Fibroblast of lung (primary cell): Measurements from ENCODE around the gene EXOC1L. TPM values are rescaled to one million over a fixed set of nuclear protein-coding genes. Genes with fewer than 3 reads are reported as not detected.
A peak's percentile ranks its signal among the peaks of the same experiment; 100 is the strongest.

ENCODE experiments used
- DNase-seq, 2 donors: peaks; one replicate each; pipeline versions ENCODE4 v3.0.0 to v3.0.0-alpha.2; 2010; ENCODE audit warnings: low read depth in 2 of 2
- H2AFZ ChIP-seq: 2 replicates; pipeline ENCODE4 v1.5.1; 2012; ENCODE audit warnings: low read length, control low read depth, inconsistent platforms
- H3K27ac ChIP-seq: 2 replicates; pipeline ENCODE4 v1.5.1; 2011; ENCODE audit warnings: low read length, control low read depth; ENCODE audit not compliant: insufficient read depth
- H3K27me3 ChIP-seq: 2 replicates; pipeline ENCODE4 v1.5.1; 2011; ENCODE audit warnings: mild to moderate bottlenecking, low read length; ENCODE audit not compliant: control insufficient read depth, insufficient read depth
- H3K36me3 ChIP-seq: 2 replicates; pipeline ENCODE4 v1.5.1; 2011; ENCODE audit warnings: low read length; ENCODE audit not compliant: control insufficient read depth, insufficient read depth
- H3K4me1 ChIP-seq: 2 replicates; pipeline ENCODE4 v1.5.1; 2011; ENCODE audit warnings: low read length; ENCODE audit not compliant: control insufficient read depth, insufficient read depth; ENCODE audit errors: extremely low read depth
- H3K4me2 ChIP-seq: 2 replicates; pipeline ENCODE4 v1.5.1; 2011; ENCODE audit warnings: low read length, control low read depth; ENCODE audit not compliant: insufficient read depth; ENCODE audit errors: extremely low read depth
- H3K4me3 ChIP-seq, 4 experiments: fragments of 200-600 bp in 1 of 4; sonication (generic) in 1 of 4; replicated peaks in 1 of 4; 2 replicates each; pipeline ENCODE4 v1.5.1; 2011 to 2016; ENCODE audit warnings: low read length in 4 of 4, low read depth in 3 of 4, mild to moderate bottlenecking in 3 of 4, control low read depth in 2 of 4, inconsistent platforms in 1 of 4, mixed read lengths in 1 of 4; ENCODE audit not compliant: insufficient read depth in 1 of 4; ENCODE audit errors: control extremely low read depth in 1 of 4
- H3K79me2 ChIP-seq: 2 replicates; pipeline ENCODE4 v1.5.1; 2012; ENCODE audit warnings: mild to moderate bottlenecking, low read length, inconsistent platforms; ENCODE audit not compliant: control insufficient read depth, insufficient read depth
- H3K9ac ChIP-seq: 2 replicates; pipeline ENCODE4 v1.5.1; 2011; ENCODE audit warnings: mild to moderate bottlenecking, low read length, control low read depth; ENCODE audit not compliant: insufficient read depth
- H3K9me3 ChIP-seq: 2 replicates; pipeline ENCODE4 v1.5.1; 2012; ENCODE audit warnings: low read depth, low read length; ENCODE audit not compliant: control insufficient read depth, insufficient read depth
- H4K20me1 ChIP-seq: 2 replicates; pipeline ENCODE4 v1.5.1; 2011; ENCODE audit warnings: low read length; ENCODE audit not compliant: control insufficient read depth, insufficient read depth; ENCODE audit errors: extremely low read depth
- EZH2 ChIP-seq: IDR thresholded peaks from 2 replicates; pipeline ENCODE4 v1.5.1; 2012; ENCODE audit warnings: low read length, control low read depth, mild to moderate bottlenecking; ENCODE audit errors: missing control alignments
- polyA plus RNA-seq, 2 donors: library from polyadenylated mRNA; depleted of rRNA in 1 of 2; stranded (reverse) in 1 of 2; unstranded in 1 of 2; fragments of >200 nt; gene quantifications; 2 replicates each; pipeline ENCODE4 v1.2.1, GENCODE V29; 2011 to 2012; ENCODE audit warnings: missing spikeins in 1 of 2
- total RNA-seq: library from RNA; depleted of rRNA; stranded (reverse); fragments of >200 nt; gene quantifications from 2 replicates; pipeline ENCODE4 v1.2.1, GENCODE V29; 2014
- TF ChIP-seq, protein P1 (sequence below), 2 donors: IDR thresholded peaks in 1 of 2; conservative IDR thresholded peaks in 1 of 2; 1 replicate in 1 of 2; 2 replicates in 1 of 2; pipeline ENCODE4 v1.5.1; 2011 to 2012; ENCODE audit warnings: low read length in 2 of 2, control low read depth in 1 of 2, inconsistent platforms in 1 of 2, low read depth in 1 of 2, mild to moderate bottlenecking in 1 of 2

The EXOC1L gene
- total and polyA plus RNA-seq, 2 donors (not counting 1 experiment from before 2014, with no cell fraction given), result not detected

DNA sequence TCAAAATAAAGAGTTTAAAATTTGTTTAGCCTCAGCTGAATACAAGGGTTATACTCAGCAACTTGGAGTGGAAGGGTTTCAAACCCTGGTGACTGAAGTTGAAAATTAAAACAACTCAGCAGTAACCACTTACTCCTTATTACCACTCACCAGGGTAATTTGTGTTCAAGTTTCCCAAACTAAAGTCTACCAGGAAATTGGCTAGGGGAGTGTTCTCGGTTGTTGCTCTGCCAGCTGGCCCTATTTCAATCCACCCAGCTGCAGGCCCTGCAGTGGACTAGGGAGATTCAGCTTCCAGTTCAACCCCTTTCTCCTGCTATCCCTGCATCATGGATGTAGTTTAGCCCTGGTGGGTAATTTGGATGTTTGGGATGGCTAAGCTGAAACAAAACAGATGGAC lies 37.8 kb upstream of the EXOC1L start:
- Histone ChIP-seq H3K4me3 (no peak overlapping the region), H3K4me2 (no peak overlapping the region), H3K36me3 (no peaks in the 10 kb centered on the region), H3K27me3 (no peaks in the 10 kb centered on the region), H3K9me3 (no peaks in the 10 kb centered on the region), H3K79me2 (no peaks in the 10 kb centered on the region), H3K4me1 (no peaks in the 10 kb centered on the region), H3K9ac (no peak overlapping the region), H3K27ac (no peak overlapping the region), H4K20me1 (no peaks in the 10 kb centered on the region), H2AFZ (no peak overlapping the region)
- DNase-seq, result peak in 1 of 2 donors; percentile 14
- TF ChIP-seq, protein P1, sequence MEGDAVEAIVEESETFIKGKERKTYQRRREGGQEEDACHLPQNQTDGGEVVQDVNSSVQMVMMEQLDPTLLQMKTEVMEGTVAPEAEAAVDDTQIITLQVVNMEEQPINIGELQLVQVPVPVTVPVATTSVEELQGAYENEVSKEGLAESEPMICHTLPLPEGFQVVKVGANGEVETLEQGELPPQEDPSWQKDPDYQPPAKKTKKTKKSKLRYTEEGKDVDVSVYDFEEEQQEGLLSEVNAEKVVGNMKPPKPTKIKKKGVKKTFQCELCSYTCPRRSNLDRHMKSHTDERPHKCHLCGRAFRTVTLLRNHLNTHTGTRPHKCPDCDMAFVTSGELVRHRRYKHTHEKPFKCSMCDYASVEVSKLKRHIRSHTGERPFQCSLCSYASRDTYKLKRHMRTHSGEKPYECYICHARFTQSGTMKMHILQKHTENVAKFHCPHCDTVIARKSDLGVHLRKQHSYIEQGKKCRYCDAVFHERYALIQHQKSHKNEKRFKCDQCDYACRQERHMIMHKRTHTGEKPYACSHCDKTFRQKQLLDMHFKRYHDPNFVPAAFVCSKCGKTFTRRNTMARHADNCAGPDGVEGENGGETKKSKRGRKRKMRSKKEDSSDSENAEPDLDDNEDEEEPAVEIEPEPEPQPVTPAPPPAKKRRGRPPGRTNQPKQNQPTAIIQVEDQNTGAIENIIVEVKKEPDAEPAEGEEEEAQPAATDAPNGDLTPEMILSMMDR (conservative IDR thresholded peaks at IDR 0.05 in 1 of 2, IDR thresholded peaks at IDR 0.05 in 1 of 2; ENCODE audit: low read depth in 1 of 2, low read length in 2 of 2), result no peak
- no peak for TF ChIP-seq EZH2

- Histone ChIP-seq H2AFZ (no peak overlapping the region), H3K79me2 (no peaks in the 10 kb centered on the region), H3K9ac (no peak overlapping the region), H4K20me1 (no peaks in the 10 kb centered on the region), H3K27me3 (no peaks in the 10 kb centered on the region), H3K4me3 (no peak overlapping the region), H3K4me1 (no peaks in the 10 kb centered on the region), H3K4me2 (no peak overlapping the region), H3K9me3 (no peaks in the 10 kb centered on the region), H3K36me3 (no peaks in the 10 kb centered on the region), H3K27ac (no peak overlapping the region)
- no peak for DNase-seq
- TF ChIP-seq, protein P1 (conservative IDR thresholded peaks at IDR 0.05 in 1 of 2, IDR thresholded peaks at IDR 0.05 in 1 of 2; ENCODE audit: low read depth in 1 of 2, low read length in 2 of 2), result no peak
- no peak for TF ChIP-seq EZH2
Measured at GRCh38 chr4:55783584-55783983, 36.0 kb upstream of the EXOC1L start.

- H3K27me3 ChIP-seq, result no peaks in the 10 kb centered on the region
- no peaks in the 10 kb centered on the region for H3K9me3 ChIP-seq
- H3K4me1 ChIP-seq, result no peaks in the 10 kb centered on the region
- no peaks in the 10 kb centered on the region for H4K20me1 ChIP-seq
- H3K36me3 ChIP-seq, result no peaks in the 10 kb centered on the region
- H3K4me2 ChIP-seq, result no peak overlapping the region
- H3K9ac ChIP-seq, result no peak overlapping the region
- no peak overlapping the region for H3K4me3 ChIP-seq
- no peak for TF ChIP-seq EZH2
- TF ChIP-seq, protein P1 (conservative IDR thresholded peaks at IDR 0.05 in 1 of 2, IDR thresholded peaks at IDR 0.05 in 1 of 2; ENCODE audit: low read depth in 1 of 2, low read length in 2 of 2), result no peak
- H3K27ac ChIP-seq, result no peak overlapping the region
- DNase-seq, result no peak
- H2AFZ ChIP-seq, result no peak overlapping the region
- no peaks in the 10 kb centered on the region for H3K79me2 ChIP-seq
Measured at GRCh38 chr4:55784747-55785146, 34.8 kb upstream of the EXOC1L start.
